CD1c-positive myeloid dendritic cell (primary cell): Measurements from ENCODE around the gene ZXDC.
A peak's percentile ranks its signal among the peaks of the same experiment; 100 is the strongest.

ENCODE experiments used
- DNase-seq: peaks from one replicate; pipeline ENCODE4 v3.0.0-alpha.2; 2016; ENCODE audit errors: extremely low spot score

ZXDC gene

DNA sequence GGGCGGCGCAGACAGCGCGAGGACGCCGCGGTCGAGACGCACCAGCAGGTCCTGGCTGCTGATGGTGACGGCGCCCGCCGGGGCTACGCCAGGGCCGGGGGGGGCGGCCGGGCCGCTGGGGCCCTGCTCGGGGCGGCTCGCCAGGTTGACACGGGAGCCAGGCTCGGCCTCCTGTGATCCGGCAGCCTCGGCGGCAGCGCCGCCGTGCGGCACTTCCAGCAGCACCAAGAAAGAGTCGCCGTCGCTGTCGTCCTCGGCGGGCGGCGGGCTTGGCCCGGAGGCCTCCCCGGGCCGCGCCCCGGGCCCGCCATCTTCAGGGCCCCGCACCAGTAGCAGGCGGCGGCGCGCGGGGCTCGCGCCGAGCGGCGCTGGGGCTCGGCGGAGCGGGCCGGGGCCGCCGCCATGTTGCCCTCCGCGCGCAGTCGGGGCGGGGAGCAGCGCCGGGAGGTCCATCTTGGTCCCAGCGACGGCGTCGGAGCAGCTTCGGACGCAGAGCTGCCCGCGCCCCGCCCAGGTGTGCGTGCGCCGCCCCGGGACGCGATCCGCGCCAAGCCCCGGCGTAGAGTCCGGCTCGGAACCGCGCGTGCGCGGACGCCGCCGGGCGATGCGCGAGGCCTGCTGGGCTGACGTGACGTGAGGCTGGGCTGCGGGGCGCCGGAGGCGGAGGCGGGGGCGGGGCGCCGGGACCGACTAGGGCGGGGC, at the start of gene ZXDC:
ZXDC (minus strand) TSS at position 479 of the 702 bp plus-strand sequence; CDS start at position 453, 26 bp downstream.
- DNase-seq: peak; percentile 98

- DNase-seq: no peak
These were observed 49.6 kb upstream of the ZXDC start for GRCh38 chr3:126525091-126525852.

DNA sequence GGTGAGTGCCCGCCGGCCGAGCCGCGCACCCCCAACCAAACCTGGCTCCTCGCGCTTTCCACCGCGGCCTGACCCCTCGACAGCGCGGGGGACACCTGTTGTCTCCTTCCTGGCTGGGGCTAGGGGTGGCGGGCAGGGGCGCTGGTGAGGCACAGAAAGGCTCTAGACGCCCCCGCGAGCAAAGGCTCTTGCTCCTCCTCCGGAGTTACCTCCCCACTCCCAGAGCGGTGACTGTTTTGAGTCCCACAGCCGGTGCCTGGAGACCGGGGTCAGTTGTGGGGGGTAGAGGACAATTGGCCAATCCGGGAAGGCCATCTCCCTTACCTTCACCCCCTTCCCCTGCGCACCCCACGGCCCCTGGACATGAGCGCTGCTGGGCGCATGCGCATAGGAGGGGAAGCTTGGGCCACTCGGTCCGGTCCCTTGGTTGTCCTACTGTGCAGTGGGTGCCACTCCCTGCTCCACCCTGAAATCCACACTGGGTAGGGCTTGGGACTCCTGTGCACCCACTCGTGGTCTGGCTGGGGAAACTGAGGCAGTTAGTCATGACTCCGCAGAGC, 48.8 kb upstream of the ZXDC start:
- peak; percentile 63 for DNase-seq

DNA sequence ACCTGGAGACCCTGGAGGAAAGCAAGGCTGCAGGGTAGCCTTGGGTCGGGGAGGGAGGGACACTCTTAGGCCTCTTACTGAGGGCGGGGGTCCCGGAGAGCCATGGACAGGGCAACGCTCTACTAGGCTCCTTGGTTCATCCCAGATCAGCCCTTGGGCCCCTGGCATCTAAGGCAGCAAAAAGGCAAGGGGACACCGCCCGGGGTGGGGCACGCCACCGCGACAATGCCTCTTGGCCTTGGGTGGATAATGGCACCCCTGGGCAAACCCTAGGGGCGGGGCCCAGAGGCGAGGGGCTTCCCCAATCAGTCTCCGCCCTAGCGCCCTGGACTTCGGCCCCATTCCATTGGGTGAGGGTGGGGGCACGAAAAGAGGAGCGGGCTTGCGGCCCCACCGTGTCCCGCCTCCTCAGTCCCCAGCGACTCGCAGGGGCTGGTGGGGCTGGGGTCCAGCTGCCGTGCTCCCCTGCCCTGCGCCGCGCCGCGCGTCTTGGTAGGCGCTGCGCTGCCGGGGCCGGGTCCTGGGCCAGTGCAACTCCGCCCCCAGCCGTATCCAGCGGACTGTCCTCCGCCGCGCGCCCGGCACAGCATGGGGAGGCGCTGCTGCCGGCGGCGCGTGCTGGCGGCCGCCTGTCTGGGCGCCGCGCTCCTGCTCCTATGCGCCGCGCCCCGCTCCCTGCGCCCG, 48.2 kb upstream of the ZXDC start, which contains the start of gene CHST13:
CHST13 (plus strand) TSS at position 411 of the 684 bp plus-strand sequence; CDS start at position 589, 178 bp downstream.
- peak; percentile 78 for DNase-seq

GRCh38 chr3:126522363-126522788, 46.7 kb upstream of the ZXDC start:
- DNase-seq: peak; percentile 68

DNA sequence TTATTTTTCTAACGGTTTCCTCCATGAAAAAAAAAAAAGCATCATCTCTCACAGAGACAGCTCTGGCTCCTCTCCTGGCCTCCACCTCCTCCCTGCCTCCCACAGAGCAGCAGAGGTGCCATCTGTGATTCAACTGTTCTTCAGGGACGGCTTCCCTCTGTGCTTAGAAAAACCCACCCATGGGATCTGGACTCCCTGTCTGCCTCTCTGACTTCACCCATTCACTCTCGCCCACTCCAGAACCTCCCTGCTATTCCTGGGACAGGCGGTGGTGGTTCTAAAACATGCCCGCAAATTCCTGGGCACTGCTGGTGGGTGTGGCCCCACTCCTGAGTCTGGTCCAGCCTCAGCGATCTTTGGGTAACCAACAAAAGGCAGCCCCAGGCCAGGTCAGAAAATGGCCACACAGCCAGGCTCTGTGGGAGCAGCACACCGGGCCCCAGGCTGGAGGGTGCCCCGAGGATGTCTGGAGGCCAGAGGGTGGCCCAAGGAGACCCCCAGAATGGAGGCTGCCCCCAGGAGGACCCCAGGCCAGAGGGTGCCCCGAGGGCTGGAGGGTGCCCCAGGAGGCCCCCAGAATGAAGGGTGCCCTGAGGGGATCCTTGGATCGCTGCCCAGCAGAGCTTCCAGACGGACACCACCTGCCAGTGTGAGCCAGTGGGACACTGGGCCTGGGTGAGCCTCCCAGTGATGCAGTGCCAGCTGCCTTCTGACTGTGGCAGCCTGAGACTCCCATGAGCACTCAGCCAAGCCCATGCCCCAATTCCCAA, 45.6 kb upstream of the ZXDC start:
- DNase-seq: no peak

- DNase-seq: no peak
These were observed 44.1 kb upstream of the ZXDC start for GRCh38 chr3:126519506-126520455.

GRCh38 chr3:126518779-126519177, 43.1 kb upstream of the ZXDC start:
- no peak for DNase-seq

- no peak for DNase-seq
These were observed 42.5 kb upstream of the ZXDC start for GRCh38 chr3:126517986-126518778.

DNA sequence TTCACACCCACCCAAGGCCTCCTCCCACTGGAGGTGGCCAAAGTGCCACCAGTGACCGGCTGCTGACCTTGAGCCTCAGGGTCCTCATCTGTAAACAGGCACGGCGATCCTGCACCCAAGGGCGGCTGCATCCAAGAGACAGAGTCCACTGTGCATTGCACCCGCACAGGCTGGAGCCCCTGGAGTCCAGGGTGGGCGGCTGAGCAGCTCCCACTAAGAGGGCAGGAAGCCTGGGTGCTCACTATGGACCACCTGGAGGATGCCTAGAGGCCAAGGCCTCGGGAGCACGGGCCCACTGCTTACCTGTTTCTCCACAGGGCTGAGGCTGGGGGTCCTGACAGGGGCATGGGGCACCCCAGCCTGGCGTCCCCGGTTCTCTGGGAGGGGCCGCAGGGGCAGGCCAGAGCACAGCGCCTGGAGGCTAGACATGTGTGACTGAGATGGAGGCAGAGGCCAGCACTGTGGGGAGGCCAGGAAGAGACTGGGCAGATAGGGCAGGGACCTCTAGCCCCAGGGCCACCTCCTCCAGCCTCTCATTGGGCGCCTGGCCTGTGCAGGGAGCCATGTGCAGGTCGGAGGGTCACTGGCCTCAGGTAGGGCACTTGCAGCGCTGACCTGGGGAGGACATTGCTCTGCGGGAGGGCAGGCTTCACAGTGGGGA, 41.7 kb upstream of the ZXDC start, which contains the start of gene UROC1:
UROC1 (minus strand) TSS at position 483 of the 661 bp plus-strand sequence; CDS start at position 429, 54 bp downstream.
- no peak for DNase-seq

GRCh38 chr3:126516936-126517290, 41.2 kb upstream of the ZXDC start:
- no peak for DNase-seq

DNA sequence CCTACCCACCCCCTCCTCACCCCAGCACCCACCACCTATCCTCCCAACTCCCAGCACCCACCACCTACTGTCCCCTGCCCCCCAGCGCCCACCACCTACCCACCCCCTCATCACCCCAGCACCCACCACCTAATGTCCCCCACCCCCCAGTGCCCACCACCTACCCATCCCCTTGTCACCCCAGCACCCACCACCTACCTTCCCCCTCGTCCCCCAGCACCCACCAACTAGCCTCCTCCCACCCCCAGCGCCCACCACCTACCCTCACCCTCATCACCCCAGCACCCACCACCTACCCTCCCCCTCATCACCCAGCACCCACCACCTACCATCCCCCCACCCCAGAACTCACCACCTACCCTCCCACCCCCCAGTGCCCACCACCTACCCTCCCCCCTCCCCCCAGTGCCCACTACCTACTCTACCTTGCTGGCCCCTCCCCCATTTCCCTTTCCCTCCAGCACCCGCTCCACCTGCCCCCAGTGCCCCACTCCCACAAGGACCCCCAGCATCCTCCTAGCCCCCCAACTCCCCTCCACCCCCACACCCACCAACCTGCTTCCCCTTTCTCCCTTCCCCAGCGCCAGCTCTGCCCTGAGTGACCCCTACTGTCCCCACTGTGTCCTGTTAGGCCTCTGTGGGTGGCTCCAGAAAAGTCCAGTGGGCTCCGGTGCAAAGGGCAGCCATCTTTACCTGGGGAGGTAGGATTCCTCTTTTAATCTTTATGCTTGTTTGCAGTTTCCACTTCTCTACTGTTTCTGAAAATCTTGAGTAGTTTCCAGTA, 40.7 kb upstream of the ZXDC start:
- DNase-seq: no peak

GRCh38 chr3:126515066-126515706, 39.5 kb upstream of the ZXDC start:
- no peak for DNase-seq

- DNase-seq: no peak
These were observed 38.5 kb upstream of the ZXDC start for GRCh38 chr3:126514161-126514560.

- no peak for DNase-seq
These were observed 37.4 kb upstream of the ZXDC start for GRCh38 chr3:126512916-126513650.

- no peak for DNase-seq
These were observed 36.3 kb upstream of the ZXDC start for GRCh38 chr3:126512026-126512425.

DNA sequence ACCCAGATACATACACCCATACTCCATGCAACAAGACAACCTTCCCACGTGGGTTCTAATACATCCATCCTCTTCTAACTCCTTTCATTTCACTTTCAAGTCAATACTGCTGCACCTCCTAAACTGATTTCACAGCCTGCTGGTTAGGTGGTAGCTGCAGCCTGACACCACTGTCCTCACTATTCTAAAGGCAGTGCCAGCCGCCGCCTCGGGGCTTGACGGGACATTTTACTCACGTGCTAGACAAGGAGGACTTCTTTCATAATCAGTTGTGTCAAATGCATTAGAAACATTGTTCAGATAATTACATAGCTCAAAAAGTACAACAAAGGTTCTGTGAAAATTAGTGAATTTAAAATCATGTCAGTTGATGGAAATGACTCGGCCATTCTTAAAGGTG, 35.6 kb upstream of the ZXDC start:
- no peak for DNase-seq
